NCI-H1417 treated with DMSO at 0.1 percent for 48 hours (cell line): ENCODE results near the gene HAO1.
"Not testable (repeated sequence)": the region's sequence is repeated elsewhere in the genome, so short reads cannot be mapped to it uniquely, and the experiment has no call there.

Experiments used
- DNase-seq: peaks from one replicate; lab custom pipeline; 2025; lab: John Stamatoyannopoulos, UW

Gene HAO1

GRCh38 chr20:7940341-7940740 is at the start of gene HAO1:
HAO1 (minus strand) TSS chr20:7940458; CDS start chr20:7940422, 36 bp downstream.
- DNase-seq = no peak

DNA sequence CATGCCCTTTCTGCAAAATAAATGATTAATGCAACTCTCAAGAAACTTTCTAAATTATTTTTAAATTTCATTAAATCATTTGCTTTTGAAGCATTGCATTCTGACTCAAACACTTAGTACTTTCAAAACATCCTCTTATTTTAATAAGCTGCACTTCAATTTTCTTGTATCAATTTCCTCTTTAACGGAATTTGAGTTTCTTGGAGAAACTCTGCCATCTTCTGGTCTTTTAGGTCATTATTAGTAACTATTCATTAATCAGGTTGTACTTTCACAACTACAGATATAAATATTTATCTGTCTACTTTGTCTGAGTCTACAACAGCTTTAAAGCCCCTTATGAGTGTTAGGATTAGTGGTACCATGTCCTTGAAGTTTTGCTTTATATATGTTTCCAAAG is 49.1 kb upstream of the HAO1 start:
- DNase-seq = no peak

DNA sequence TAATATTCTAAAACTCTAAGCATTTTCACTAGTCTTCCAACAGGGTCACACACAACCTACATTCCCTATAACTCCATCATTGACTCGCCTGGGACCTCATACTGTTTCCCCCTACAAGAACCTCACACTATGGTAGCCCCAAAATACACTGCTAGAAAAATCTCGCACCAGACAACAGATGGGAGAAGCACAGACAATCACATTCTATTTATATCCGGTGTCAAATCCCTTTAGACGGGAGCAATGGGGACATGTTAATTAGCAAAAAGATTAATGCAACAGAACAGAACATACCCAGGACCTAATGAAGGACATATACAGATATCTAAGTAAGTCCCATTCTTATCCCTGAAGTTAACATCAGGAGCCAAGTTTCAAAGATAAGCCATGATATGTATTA is 45.7 kb upstream of the HAO1 start:
- DNase-seq = no peak

DNA sequence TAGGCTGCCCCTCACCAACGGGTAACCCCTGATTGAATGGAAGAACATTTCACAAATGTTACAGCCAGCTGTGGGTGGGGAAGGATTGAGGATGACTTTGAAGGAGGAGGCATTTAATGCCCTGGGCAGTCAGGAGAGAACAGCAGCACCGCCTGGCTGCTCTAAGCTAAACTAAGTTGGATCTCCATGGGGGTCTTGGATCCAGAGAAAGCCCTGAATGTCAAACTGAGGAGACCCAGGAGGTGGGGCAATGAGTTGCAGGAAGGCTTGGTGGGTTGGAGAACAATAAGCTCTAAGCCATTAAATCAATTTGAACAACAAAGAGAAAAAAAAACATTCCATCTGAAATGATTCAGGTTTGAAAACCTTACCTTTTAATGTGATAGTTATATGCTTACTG is 43.9 kb upstream of the HAO1 start:
- no peak for DNase-seq

GRCh38 chr20:7981374-7981773 is 41.1 kb upstream of the HAO1 start:
- DNase-seq = no peak

GRCh38 chr20:7980332-7981046 is 40.2 kb upstream of the HAO1 start:
- DNase-seq = no peak

DNA sequence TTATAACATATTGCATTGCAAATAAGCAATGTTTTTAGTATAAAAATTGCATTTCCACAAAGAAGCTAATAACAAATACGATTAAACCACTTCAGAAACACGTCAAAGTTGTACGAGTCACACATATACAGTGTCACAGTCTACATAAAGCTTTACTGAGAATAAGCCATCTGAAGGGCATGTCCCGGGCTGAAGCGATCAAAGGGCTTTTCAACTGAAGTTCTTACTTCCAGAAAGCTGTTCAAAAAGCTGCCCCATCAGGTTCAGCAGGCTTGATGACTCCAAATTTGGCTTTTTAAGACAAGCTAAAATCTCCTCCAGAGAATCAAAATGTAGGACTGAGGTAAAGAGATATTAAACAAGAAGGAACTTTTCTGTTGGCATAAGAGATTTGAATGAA is 37.5 kb upstream of the HAO1 start:
- no peak for DNase-seq

DNA sequence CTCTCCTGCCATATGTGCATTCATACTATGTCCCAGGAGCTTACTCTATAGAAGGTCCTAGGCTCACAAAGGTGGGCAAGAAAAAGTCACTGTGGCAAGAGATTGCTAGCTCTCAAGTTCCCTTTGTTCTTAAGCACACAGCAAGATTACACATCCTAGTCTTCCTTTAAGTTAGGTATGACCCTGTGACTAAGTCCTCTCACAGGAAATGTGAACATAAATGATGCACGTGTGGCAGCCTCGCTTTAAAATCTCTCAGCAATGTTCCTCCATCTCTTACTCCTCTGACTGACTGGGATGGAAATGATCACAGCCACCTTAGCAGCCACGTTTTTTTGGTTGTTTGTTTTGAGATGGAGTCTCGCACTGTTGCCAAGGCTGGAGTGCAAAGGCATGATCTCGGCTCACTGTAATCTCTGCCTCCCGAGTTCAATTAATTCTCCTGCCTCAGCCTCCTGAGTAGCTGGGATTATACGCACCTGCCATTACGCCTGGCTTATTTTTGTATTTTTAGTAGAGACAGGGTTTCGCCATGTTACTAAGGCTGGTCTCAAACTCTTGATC is 35.7 kb upstream of the HAO1 start:
- DNase-seq = no peak

- no peak for DNase-seq
Observed at GRCh38 chr20:7974785-7975435, 34.7 kb upstream of the HAO1 start.

- DNase-seq = no peak
Observed at GRCh38 chr20:7971536-7972280, 31.4 kb upstream of the HAO1 start.

- no peak for DNase-seq
Observed at GRCh38 chr20:7967199-7967844, 27.1 kb upstream of the HAO1 start.

DNA sequence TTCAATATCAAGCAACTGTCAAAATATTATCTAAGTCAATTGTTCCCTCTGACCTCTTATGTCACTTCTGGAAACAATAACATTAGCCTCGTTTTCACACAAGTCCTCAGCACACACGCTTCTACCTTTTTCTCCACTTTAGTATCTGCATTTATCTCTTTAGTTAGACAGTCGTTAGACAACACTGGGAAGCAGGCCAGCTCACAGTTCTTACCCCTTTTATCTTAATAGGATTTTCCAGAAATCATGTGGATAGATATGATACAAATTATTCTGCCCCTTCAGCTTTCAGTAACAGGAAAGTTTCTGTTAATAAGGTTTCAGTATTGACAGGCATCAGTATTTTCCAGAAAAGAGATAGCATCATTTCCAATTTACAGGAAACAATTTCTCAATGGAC is 25.9 kb upstream of the HAO1 start:
- no peak for DNase-seq

DNA sequence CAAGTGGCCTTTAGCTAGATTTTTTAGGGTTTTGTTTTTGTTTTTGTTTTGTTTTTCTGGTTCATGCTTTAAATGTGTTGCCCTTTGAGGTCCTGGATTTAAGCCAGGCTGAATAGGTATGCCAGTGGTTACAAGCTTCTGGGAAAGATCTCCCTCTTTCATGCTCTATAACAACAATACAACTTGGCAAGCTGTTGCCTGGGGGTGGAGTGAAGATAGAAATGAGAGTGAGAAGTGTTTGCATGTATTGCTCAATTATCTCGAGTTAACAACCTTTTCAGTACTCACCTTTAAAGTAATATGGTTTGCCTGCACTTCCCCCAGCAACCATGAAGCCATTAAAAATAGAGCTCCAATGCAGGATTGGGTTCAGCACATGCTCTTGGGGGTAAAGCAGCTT is 19.2 kb upstream of the HAO1 start:
- no peak for DNase-seq

GRCh38 chr20:7956561-7956960 is 16.3 kb upstream of the HAO1 start:
- not testable (repeated sequence) for DNase-seq

DNA sequence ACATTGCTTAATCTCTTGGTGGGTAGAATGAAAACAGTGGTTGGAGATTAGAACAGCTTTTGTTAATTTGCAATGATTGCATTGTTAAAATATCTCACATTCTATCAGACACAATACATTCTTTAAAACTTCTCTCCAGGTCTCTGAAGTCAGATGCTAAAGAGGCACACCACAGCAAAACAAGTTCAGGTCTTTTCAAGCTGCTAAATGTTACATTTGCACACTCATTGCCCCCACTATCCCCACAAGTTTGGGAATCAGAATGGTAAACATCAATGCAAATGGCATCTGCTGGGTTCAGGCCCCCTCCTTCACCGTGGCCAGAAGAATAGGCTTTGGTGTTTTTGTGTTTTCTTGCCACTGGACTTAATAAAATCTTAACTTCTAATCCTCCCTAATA is 10.1 kb upstream of the HAO1 start:
- DNase-seq = no peak

DNA sequence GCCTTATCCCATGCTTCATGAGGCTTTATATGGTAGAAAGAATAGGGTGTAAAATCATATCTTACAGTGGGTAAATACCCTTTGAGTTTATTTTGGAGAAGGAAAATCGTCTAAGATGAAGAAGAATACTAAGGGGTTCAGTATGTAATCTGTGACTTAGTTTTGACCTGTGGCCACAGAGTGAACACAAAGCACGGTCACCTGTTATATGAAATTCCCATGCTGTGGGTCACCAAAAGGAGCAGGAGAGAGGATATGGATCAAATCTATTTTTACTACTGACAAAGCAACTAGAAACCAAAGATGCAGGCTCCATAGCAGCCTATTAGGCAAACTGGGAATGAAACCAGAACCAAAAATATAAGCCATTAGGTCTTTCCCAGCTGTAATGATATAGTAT is 3.6 kb upstream of the HAO1 start:
- DNase-seq = no peak

- no peak for DNase-seq
Observed at GRCh38 chr20:7939663-7940062, 595 bp downstream of the HAO1 start.

- DNase-seq = no peak
Observed at GRCh38 chr20:7938058-7938457, 2.2 kb downstream of the HAO1 start.

DNA sequence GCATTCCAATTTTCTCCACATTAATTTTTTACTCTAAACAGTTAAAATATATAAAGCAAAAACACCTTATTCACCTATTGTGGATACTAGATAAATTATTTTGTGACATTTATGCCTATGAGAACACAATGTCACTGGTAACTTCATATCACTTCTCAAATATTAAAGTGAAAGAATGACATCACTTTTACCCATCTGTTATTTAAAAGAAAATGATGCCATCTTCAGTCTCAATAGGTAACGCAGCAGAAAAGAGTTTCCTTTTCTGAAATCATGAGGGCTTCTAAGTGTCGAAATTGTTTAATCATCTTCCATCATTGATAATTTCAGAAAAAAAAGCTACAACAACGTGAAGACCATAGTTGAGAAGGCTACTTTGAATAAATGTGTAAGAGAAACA is 2.9 kb downstream of the HAO1 start:
- no peak for DNase-seq

GRCh38 chr20:7935027-7935551 is 5.2 kb downstream of the HAO1 start:
- DNase-seq = no peak

- no peak for DNase-seq
Observed at GRCh38 chr20:7933346-7933745, 6.9 kb downstream of the HAO1 start.

DNA sequence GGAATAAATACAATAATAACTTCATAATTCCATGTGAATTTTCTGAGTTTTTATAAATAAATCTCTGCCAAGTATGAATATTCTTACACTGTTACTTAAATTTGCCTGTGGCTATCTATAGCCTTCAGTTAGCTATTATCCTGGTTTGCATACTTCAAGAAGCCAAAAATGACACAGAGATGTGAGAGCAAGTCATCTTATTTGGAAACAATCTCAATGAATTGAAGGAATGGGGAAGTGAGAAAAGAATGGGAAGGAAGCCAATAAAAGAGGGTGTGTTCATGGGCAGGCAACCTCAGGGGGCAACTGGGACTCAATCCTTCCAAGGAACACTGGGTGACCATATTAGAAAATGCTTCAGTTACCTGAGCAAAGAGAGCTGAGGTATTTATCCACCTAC is 9.9 kb downstream of the HAO1 start:
- no peak for DNase-seq
